Stomach (tissue), 4 donors: ENCODE data around the gene THBS1.

ENCODE experiments used
- POLR2A ChIP-seq, 4 donors: fragments of 450-650 bp; IDR thresholded peaks; one replicate each; pipeline ENCODE4 v1.6.1; 2016; ENCODE audit warnings: antibody characterized with exemption in 4 of 4, control low read depth in 2 of 4, mild to moderate bottlenecking in 1 of 4, moderate library complexity in 1 of 4
- POLR2AphosphoS5 ChIP-seq, 3 donors: sonication (generic); formaldehyde crosslinking; IDR thresholded peaks; one replicate each; pipeline ENCODE4 v1.6.1; 2016; ENCODE audit warnings: antibody characterized with exemption in 3 of 3
- TF ChIP-seq, protein P1 (sequence below), 7 experiments: fragments of 450-650 bp in 4 of 7; fragments of 200-600 bp in 3 of 7; sonication (generic) in 3 of 7; IDR thresholded peaks; one replicate each; pipeline ENCODE4 v1.5.1; 2016 to 2019; ENCODE audit warnings: antibody characterized with exemption in 7 of 7, control low read depth in 2 of 7, mild to moderate bottlenecking in 1 of 7

DNA sequence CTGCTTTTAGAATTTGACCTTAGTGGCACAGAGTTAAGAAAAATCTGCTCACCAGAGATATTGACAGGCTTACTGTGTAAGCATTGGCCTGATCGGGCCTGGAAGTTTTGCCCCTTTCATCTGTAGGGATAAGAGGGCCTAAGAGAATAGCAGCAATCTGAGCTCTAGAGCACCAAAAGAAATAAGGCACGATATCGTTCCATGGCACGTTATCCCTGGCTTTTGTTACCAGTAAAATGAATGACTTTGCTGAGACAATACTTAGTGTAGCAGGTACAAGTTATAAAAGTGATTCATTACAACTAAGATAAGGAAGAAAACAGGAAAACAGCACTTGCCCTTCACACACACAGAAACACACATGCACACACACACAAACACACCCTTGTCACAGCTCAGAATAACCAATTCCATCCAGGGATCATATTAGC lies 5.0 kb downstream of the THBS1 start:
- TF ChIP-seq POLR2A (IDR thresholded peaks at IDR 0.05) (no peak), POLR2AphosphoS5 (IDR thresholded peaks at IDR 0.05) (peak in 2 of 3 donors; percentile 13 to 34)
- TF ChIP-seq, protein P1, sequence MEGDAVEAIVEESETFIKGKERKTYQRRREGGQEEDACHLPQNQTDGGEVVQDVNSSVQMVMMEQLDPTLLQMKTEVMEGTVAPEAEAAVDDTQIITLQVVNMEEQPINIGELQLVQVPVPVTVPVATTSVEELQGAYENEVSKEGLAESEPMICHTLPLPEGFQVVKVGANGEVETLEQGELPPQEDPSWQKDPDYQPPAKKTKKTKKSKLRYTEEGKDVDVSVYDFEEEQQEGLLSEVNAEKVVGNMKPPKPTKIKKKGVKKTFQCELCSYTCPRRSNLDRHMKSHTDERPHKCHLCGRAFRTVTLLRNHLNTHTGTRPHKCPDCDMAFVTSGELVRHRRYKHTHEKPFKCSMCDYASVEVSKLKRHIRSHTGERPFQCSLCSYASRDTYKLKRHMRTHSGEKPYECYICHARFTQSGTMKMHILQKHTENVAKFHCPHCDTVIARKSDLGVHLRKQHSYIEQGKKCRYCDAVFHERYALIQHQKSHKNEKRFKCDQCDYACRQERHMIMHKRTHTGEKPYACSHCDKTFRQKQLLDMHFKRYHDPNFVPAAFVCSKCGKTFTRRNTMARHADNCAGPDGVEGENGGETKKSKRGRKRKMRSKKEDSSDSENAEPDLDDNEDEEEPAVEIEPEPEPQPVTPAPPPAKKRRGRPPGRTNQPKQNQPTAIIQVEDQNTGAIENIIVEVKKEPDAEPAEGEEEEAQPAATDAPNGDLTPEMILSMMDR (IDR thresholded peaks at IDR 0.05) = no peak
